Activated B cell treated with CpG ODN at 0.5 μM for 24 hours (primary cell): ENCODE data around the gene MYLK. TPM values are rescaled to one million over a fixed set of nuclear protein-coding genes. Genes with fewer than 3 reads are reported as not detected.

Experiments
- ATAC-seq: fragments of 200-7000 bp; cut with Tn5 transposase; one replicate; pipeline ENCODE4 v1.10.0; 2021; ENCODE audit warnings: low read depth, mild to moderate bottlenecking, moderate library complexity
- CTCF ChIA-PET: fragments of 350-600 bp; sonication (Branson Sonifier 250); formaldehyde crosslinking; loops from one replicate; lab custom pipeline; 2021; ENCODE audit warnings: antibody characterized with exemption; lab: Charles Lee
- POLR2A ChIA-PET: fragments of 350-600 bp; sonication (Branson Sonifier 250); formaldehyde crosslinking; loops from one replicate; lab custom pipeline; 2021; ENCODE audit warnings: antibody characterized with exemption; lab: Charles Lee
- DNase-seq: peaks from one replicate; pipeline ENCODE4 v3.0.0; 2022
- H3K27ac Mint-ChIP-seq: one replicate; pipeline ENCODE4 v1.8.0; 2020; ENCODE audit warnings: mixed read lengths
- H3K27me3 Mint-ChIP-seq: one replicate; pipeline ENCODE4 v1.8.0; 2021; ENCODE audit warnings: mixed read lengths
- H3K36me3 Mint-ChIP-seq: one replicate; pipeline ENCODE4 v1.8.0; 2021; ENCODE audit warnings: low read depth, mixed read lengths
- H3K4me1 Mint-ChIP-seq: one replicate; pipeline ENCODE4 v1.8.0; 2021; ENCODE audit warnings: mixed read lengths
- H3K4me3 Mint-ChIP-seq: one replicate; pipeline ENCODE4 v1.8.0; 2020; ENCODE audit warnings: mild to moderate bottlenecking, mixed read lengths
- H3K9me3 Mint-ChIP-seq: one replicate; pipeline ENCODE4 v1.8.0; 2020; ENCODE audit warnings: mixed read lengths
- intact Hi-C: fragments of 100-400 bp; cut with micrococcal nuclease; formaldehyde crosslinking; loops from one replicate; pipeline ENCODE4 v1.15.1; 2024
- total RNA-seq: library from RNA; stranded (reverse); gene quantifications from 2 replicates; pipeline ENCODE4 v1.2.3, GENCODE V29; 2022
- TF ChIP-seq, protein P1 (sequence below): fragments of 200-600 bp; IDR thresholded peaks from one replicate; pipeline ENCODE4 v1.8.0; 2022; ENCODE audit warnings: antibody characterized with exemption, mild to moderate bottlenecking

Gene MYLK
- total RNA-seq, 1 donor from 2014 or later: not detected

- POLR2A ChIA-PET: interaction anchor here (1.0 kb wide), 1 partner anchor 25 kb away, joined by 4 read pairs; no protein-coding TSS in a partner anchor
- CTCF ChIA-PET: no interaction called here
- Mint-ChIP-seq H3K4me3 (no peak overlapping the region), H3K27ac (no peak overlapping the region), H3K4me1 (peaks cover 19% of the 10 kb centered on the region), H3K36me3 (peaks cover 18% of the 10 kb centered on the region), H3K9me3 (no peaks in the 10 kb centered on the region), H3K27me3 (no peaks in the 10 kb centered on the region)
- DNase-seq (no peak), ATAC-seq (no peak)
- intact Hi-C loops: no loop called here
- TF ChIP-seq, protein P1, sequence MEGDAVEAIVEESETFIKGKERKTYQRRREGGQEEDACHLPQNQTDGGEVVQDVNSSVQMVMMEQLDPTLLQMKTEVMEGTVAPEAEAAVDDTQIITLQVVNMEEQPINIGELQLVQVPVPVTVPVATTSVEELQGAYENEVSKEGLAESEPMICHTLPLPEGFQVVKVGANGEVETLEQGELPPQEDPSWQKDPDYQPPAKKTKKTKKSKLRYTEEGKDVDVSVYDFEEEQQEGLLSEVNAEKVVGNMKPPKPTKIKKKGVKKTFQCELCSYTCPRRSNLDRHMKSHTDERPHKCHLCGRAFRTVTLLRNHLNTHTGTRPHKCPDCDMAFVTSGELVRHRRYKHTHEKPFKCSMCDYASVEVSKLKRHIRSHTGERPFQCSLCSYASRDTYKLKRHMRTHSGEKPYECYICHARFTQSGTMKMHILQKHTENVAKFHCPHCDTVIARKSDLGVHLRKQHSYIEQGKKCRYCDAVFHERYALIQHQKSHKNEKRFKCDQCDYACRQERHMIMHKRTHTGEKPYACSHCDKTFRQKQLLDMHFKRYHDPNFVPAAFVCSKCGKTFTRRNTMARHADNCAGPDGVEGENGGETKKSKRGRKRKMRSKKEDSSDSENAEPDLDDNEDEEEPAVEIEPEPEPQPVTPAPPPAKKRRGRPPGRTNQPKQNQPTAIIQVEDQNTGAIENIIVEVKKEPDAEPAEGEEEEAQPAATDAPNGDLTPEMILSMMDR: no peak
Observed at GRCh38 chr3:123611082-123611481, 273.1 kb downstream of the MYLK start.

DNA sequence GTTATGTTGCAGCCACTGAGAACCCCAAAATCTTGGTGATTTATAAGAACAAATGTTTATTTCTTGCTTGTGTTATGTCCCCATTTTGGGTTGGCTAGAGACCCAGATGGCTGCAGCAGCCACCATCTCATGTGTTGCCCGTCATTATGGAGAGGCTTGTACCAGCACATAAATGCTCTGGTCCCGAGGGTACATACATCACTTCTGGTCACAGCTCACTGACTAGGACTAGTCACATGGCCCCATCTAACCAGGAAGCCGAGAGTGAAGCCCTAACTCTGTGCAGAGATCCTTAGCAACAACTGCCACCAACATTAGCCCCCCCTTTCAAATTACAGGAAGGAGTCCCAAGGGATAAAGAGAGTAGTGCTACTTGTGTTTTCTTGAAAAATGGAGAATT, 273.8 kb downstream of the MYLK start:
- no peak overlapping the region for H3K4me3 Mint-ChIP-seq
- ChIA-PET POLR2A (interaction anchor here (1.0 kb wide), 1 partner anchor 24 kb away, joined by 4 read pairs; no protein-coding TSS in a partner anchor), CTCF (no interaction called here)
- no peak for DNase-seq
- peaks cover 18% of the 10 kb centered on the region for H3K36me3 Mint-ChIP-seq
- intact Hi-C loops: loop anchor here (1.0 kb wide), 1 partner anchor 25 kb away; the partner anchor contains the start of gene HACD2
- peak; percentile 98 for ATAC-seq
- H3K9me3 Mint-ChIP-seq: no peaks in the 10 kb centered on the region
- H3K27ac Mint-ChIP-seq: peak overlapping the region; percentile 73
- no peaks in the 10 kb centered on the region for H3K27me3 Mint-ChIP-seq
- TF ChIP-seq, protein P1: no peak
- peaks cover 25% of the 10 kb centered on the region for H3K4me1 Mint-ChIP-seq

DNA sequence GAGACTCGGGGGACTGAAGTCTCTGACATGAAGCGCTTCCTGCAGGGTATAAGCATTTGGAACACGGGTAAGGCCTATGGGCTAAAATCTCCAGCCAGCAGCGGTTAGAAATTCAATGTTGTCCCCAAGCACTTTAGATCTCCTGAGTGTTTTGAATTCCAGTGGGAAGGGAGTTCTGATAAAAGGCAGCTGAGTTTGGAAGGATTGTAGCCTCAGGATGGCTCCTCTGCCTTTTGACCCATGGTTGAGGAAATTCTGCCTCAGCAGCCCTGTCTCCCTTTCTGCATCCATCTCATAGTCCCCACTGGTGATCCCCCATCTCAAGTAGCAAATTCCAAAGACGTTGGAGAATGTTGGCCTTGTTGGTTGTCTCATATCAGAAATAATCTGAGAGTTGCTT, 275.1 kb downstream of the MYLK start:
- ATAC-seq: no peak
- H3K9me3 Mint-ChIP-seq: no peaks in the 10 kb centered on the region
- no peaks in the 10 kb centered on the region for H3K27me3 Mint-ChIP-seq
- peaks cover 32% of the 10 kb centered on the region for H3K4me1 Mint-ChIP-seq
- POLR2A ChIA-PET: no interaction called here
- H3K27ac Mint-ChIP-seq: no peak overlapping the region
- peaks cover 16% of the 10 kb centered on the region for H3K36me3 Mint-ChIP-seq
- intact Hi-C loops: no loop called here
- no peak for DNase-seq
- no peak overlapping the region for H3K4me3 Mint-ChIP-seq
- TF ChIP-seq, protein P1: no peak
- CTCF ChIA-PET: no interaction called here

DNA sequence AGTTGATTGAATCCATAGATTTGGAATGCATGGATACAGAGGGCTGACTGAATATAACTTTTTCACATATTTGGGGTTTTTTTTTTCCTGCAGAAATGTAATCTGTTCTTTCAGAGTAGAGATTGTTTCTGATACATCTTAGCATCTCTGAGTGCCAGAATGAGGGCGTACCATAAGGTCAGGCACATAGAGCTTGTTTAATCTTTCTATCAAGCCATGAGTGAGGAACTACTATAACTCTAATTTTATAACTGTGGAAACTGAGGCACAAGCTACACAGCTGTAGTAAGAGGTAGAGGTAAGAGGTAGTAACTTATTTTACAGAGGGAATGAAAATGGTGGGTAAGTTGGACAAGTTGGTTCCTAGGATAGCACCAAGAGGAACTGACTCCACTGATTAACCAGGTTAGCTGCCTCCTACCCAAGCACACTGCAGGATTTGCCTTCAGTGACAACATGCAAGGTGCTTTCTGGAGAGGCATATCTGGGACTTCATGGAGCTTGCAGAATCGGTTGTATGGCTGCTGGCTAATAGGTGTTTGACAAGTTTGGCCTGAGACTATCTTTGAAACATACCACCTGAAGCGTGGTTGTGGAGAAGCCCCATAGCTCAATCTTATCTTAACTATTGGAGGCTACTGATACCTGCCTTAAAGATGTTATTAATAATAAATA, 275.7 kb downstream of the MYLK start:
- Mint-ChIP-seq H3K4me1 (peaks cover 32% of the 10 kb centered on the region), H3K36me3 (peaks cover 14% of the 10 kb centered on the region), H3K27ac (no peak overlapping the region), H3K27me3 (no peaks in the 10 kb centered on the region), H3K4me3 (no peak overlapping the region), H3K9me3 (no peaks in the 10 kb centered on the region)
- TF ChIP-seq, protein P1: no peak
- DNase-seq: no peak
- POLR2A ChIA-PET: interaction anchor here (1.0 kb wide), 1 partner anchor 22 kb away, joined by 3 read pairs; no protein-coding TSS in a partner anchor
- CTCF ChIA-PET: no interaction called here
- intact Hi-C loops: no loop called here
- no peak for ATAC-seq

DNA sequence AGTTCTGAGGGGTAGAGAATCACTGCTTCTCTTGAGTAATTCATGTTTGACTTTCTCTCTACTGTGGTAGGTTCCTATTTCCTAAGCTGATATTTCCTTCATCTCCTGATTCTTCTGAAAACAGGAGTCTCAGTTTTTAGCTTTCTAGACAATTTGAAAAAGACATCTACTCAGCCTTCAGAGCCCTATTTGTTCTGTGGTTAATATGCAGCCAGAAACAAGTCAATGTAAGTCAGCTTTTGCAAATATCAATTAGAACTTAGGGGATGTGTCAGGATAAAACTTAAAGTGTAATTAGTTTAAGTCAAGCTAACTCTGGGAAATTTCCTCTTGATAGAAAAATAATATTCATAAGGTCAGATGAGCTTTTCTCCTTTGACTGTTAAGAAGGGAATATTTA, 277.6 kb downstream of the MYLK start:
- Mint-ChIP-seq H3K36me3 (peaks cover 6% of the 10 kb centered on the region), H3K4me3 (no peak overlapping the region), H3K27me3 (no peaks in the 10 kb centered on the region), H3K9me3 (no peaks in the 10 kb centered on the region), H3K4me1 (peaks cover 32% of the 10 kb centered on the region), H3K27ac (no peak overlapping the region)
- intact Hi-C loops: loop anchor here (1.0 kb wide), 1 partner anchor 21 kb away; the partner anchor contains the start of gene HACD2
- TF ChIP-seq, protein P1: no peak
- no peak for ATAC-seq
- CTCF ChIA-PET: interaction anchor here (1.4 to 1.6 kb wide), 2 partner anchors 46 to 48 kb away, joined by 4 read pairs; no protein-coding TSS in a partner anchor
- DNase-seq: no peak
- POLR2A ChIA-PET: interaction anchor here (0.8 kb wide), 2 partner anchors 21 to 23 kb away, joined by 4 read pairs; partner anchors contain the start of gene HACD2
